SU-DHL-6 (cell line): ENCODE measurements around the gene TSACC.
A peak's percentile ranks its signal among the peaks of the same experiment; 100 is the strongest.

Source experiments
- H2AFZ ChIP-seq: fragments of 200-600 bp; sonication (generic); 2 replicates; pipeline ENCODE4 v1.6.1; 2014; ENCODE audit warnings: low read depth, mild to moderate bottlenecking, moderate library complexity, mixed read lengths, antibody characterized with exemption, low read length; ENCODE audit not compliant: severe bottlenecking
- H3F3A ChIP-seq: fragments of 200-600 bp; shearing (Covaris generic); 2 replicates; pipeline ENCODE4 v1.6.0; 2016; ENCODE audit warnings: antibody characterized with exemption, mild to moderate bottlenecking; ENCODE audit not compliant: insufficient read depth
- H3K27ac ChIP-seq: fragments of 200-600 bp; sonication (generic); 2 replicates; pipeline ENCODE4 v1.5.1; 2016; ENCODE audit warnings: low read depth, mild to moderate bottlenecking, low read length, moderate library complexity, mixed read lengths
- H3K27me3 ChIP-seq: fragments of 200-600 bp; sonication (generic), shearing (Covaris generic); 2 replicates; pipeline ENCODE4 v1.6.0; 2014; ENCODE audit warnings: mild to moderate bottlenecking, low read length
- H3K36me3 ChIP-seq: fragments of 200-600 bp; sonication (generic); 2 replicates; pipeline ENCODE4 v1.6.1; 2014; ENCODE audit warnings: mild to moderate bottlenecking, low read length, mixed read lengths
- H3K4me2 ChIP-seq: fragments of 300-600, 200-600 bp; shearing (Covaris generic), sonication (generic); 2 replicates; pipeline ENCODE4 v1.6.0; 2014; ENCODE audit warnings: low read length, low read depth, mild to moderate bottlenecking; ENCODE audit not compliant: poor library complexity, severe bottlenecking
- H3K4me3 ChIP-seq: fragments of 200-600 bp; sonication (generic); 2 replicates; pipeline ENCODE4 v1.5.1; 2014; ENCODE audit warnings: antibody characterized with exemption, low read length, mild to moderate bottlenecking, mixed read lengths; ENCODE audit not compliant: insufficient read depth, poor library complexity, severe bottlenecking
- H3K79me2 ChIP-seq: fragments of 200-600 bp; sonication (generic); 2 replicates; pipeline ENCODE4 v1.6.1; 2014; ENCODE audit warnings: mild to moderate bottlenecking, low read length, moderate library complexity; ENCODE audit not compliant: insufficient read depth
- H3K9ac ChIP-seq: fragments of 200-600 bp; sonication (generic); 2 replicates; pipeline ENCODE4 v1.7.0; 2014; ENCODE audit warnings: mild to moderate bottlenecking, low read length
- H3K9me2 ChIP-seq: fragments of 200-600 bp; sonication (generic); replicated peaks from 2 replicates; pipeline ENCODE4 v1.6.1; 2014; ENCODE audit warnings: low read length; ENCODE audit not compliant: insufficient read depth
- H3K9me3 ChIP-seq: fragments of 200-600 bp; sonication (generic); 2 replicates; pipeline ENCODE4 v1.6.1; 2014; ENCODE audit warnings: low read length, mixed read lengths; ENCODE audit not compliant: insufficient read depth
- H4K20me1 ChIP-seq: fragments of 200-600 bp; sonication (generic); 2 replicates; pipeline ENCODE4 v1.6.1; 2014; ENCODE audit warnings: low read depth, mild to moderate bottlenecking, antibody characterized with exemption, low read length, moderate library complexity, mixed read lengths
- CTCF ChIP-seq: fragments of 200-600 bp; sonication (generic); IDR thresholded peaks from one replicate; pipeline ENCODE4 v1.5.1; 2017; ENCODE audit warnings: antibody characterized with exemption, mild to moderate bottlenecking, low read length, moderate library complexity; ENCODE audit not compliant: insufficient read depth, poor library complexity, severe bottlenecking
- EZH2phosphoT487 ChIP-seq: fragments of 200-600 bp; sonication (generic), shearing (Covaris generic); conservative IDR thresholded peaks from 2 replicates; pipeline ENCODE4 v1.6.1; 2018; ENCODE audit warnings: mild to moderate bottlenecking, antibody characterized with exemption, low read length, moderate library complexity, mixed read lengths

The TSACC gene

GRCh38 chr1:156293098-156293434, 45.3 kb upstream of the TSACC start:
- Histone ChIP-seq H3K9me2 (no peaks in the 10 kb centered on the region), H3K9ac (no peak overlapping the region), H3K27ac (no peak overlapping the region), H3K9me3 (no peaks in the 10 kb centered on the region), H3K4me3 (no peak overlapping the region), H4K20me1 (no peaks in the 10 kb centered on the region), H3K27me3 (no peaks in the 10 kb centered on the region), H2AFZ (no peak overlapping the region), H3K36me3 (peaks cover 4% of the 10 kb centered on the region; the same call in 1 of the 2 replicates), H3K4me2 (no peak overlapping the region), H3F3A (0 out of 2 replicates have a peak, but pooled peaks cover 5% of the 10 kb centered on the region), H3K79me2 (no peaks in the 10 kb centered on the region)
- TF ChIP-seq CTCF (no peak), EZH2phosphoT487 (no peak)

- Histone ChIP-seq H3K27me3 (no peaks in the 10 kb centered on the region), H3K4me2 (no peak overlapping the region), H3K9me2 (no peaks in the 10 kb centered on the region), H3K9ac (no peak overlapping the region), H2AFZ (no peak overlapping the region), H3F3A (0 out of 2 replicates have a peak, but pooled peaks cover 5% of the 10 kb centered on the region), H4K20me1 (no peaks in the 10 kb centered on the region), H3K9me3 (no peaks in the 10 kb centered on the region), H3K36me3 (no peaks in the 10 kb centered on the region), H3K27ac (no peak overlapping the region), H3K79me2 (no peaks in the 10 kb centered on the region), H3K4me3 (no peak overlapping the region)
- TF ChIP-seq CTCF, result no peak
- no peak for TF ChIP-seq EZH2phosphoT487
Measured at GRCh38 chr1:156293895-156294294, 44.4 kb upstream of the TSACC start.

DNA sequence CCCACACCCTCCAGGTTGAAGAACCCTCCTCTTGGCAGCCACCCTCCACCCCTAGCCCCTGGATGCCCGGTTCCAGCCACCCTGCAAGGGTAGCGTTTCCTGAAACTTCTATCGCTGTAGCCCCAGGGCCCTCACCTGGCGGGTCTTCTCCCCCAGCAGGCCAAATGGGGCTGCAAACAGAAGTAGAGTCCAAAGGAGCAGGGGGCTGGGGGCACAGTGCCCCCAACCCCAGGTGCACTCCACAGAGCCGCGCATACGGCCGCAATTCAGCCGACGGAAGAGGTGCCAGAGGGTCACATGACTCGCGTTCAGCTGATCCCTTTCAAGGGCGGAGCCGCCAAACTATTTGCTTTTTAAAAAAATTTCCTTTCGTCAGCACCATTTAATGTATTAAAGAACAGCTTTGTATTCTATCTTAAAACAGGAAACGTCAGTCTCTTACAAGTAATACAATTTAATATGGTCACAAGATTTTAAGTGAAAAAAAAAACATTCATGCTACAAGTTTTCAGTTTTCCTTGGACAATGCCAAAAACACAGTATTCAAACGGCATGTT, 42.9 kb upstream of the TSACC start, which contains the start of gene GLMP:
GLMP (minus strand) TSS at position 289 of the 557 bp plus-strand sequence; CDS start at position 255, 34 bp downstream.
- Histone ChIP-seq H2AFZ (peak within 1 kb of the TSS; percentile 98), H3K27ac (no peak within 1 kb of the TSS), H3K79me2 (no peaks in the 10 kb centered on the region), H3K4me3 (peak within 1 kb of the TSS; percentile 84), H4K20me1 (no peaks in the 10 kb centered on the region), H3K9me2 (no peaks in the 10 kb centered on the region), H3K27me3 (no peaks in the 10 kb centered on the region), H3K9ac (peak within 1 kb of the TSS; percentile 72), H3K4me2 (peak within 1 kb of the TSS; percentile 94), H3F3A (no peaks in the 10 kb centered on the region), H3K36me3 (no peaks in the 10 kb centered on the region), H3K9me3 (no peaks in the 10 kb centered on the region)
- TF ChIP-seq CTCF (no peak), EZH2phosphoT487 (no peak)
